H1 (cell line): ENCODE results near the gene KCNIP2. TPM values are rescaled to one million over a fixed set of nuclear protein-coding genes. Genes with fewer than 3 reads are reported as not detected.

ENCODE experiments used
- CHD1 ChIP-seq: IDR thresholded peaks from 2 replicates; pipeline ENCODE4 v1.6.1; 2012; ENCODE audit warnings: low read depth, low read length, improper control_type of control experiment
- RFX5 ChIP-seq: IDR thresholded peaks from 2 replicates; pipeline ENCODE4 v1.6.1; 2011; ENCODE audit warnings: low read depth, low read length, improper control_type of control experiment, borderline replicate concordance
- RNF2 ChIP-seq: fragments of 200-900, 300-1000 bp; sonication (generic); IDR thresholded peaks from 2 replicates; pipeline ENCODE4 v1.7.1; 2016; ENCODE audit warnings: borderline replicate concordance, low read depth, mild to moderate bottlenecking, antibody characterized with exemption, low read length; ENCODE audit not compliant: poor library complexity, severe bottlenecking; ENCODE audit errors: missing control alignments
- RXRA ChIP-seq: IDR thresholded peaks from 2 replicates; pipeline ENCODE4 v1.6.1; 2011; ENCODE audit warnings: low read depth, mild to moderate bottlenecking, low read length, moderate library complexity; ENCODE audit not compliant: insufficient read depth
- TEAD4 ChIP-seq: IDR thresholded peaks from 2 replicates; pipeline ENCODE4 v1.6.1; 2012; ENCODE audit warnings: low read depth, low read length, inconsistent platforms, mixed read lengths
- ZNF274 ChIP-seq: IDR thresholded peaks from 2 replicates; pipeline ENCODE4 v1.7.0; 2012; ENCODE audit warnings: low read length, borderline replicate concordance; ENCODE audit errors: extremely low read depth
- polyA plus RNA-seq, 7 experiments: library from polyadenylated mRNA; depleted of rRNA in 3 of 7; stranded (reverse) in 5 of 7; unstranded in 2 of 7; fragments of >200 nt in 5 of 7; fragments of 200-250 nt in 2 of 7; gene quantifications; 1 replicate in 5 of 7; 2 replicates in 1 of 7; 4 replicates in 1 of 7; pipeline versions ENCODE4 v1.2.1 to v1.2.3, GENCODE V29; 2011 to 2013; ENCODE audit warnings: missing spikeins in 2 of 7, mixed read lengths in 2 of 7
- total RNA-seq: library from RNA; stranded (reverse); fragmentation: NEBNext Ultra II Directional; extraction: Animal tissue kit (Norgen Biotek cat#: 25700); gene quantifications from 2 replicates; pipeline ENCODE4 v1.2.1, GENCODE V29; 2021
- TF ChIP-seq, protein P1 (sequence below): fragments of 300-600 bp; sonication (generic); IDR thresholded peaks from 2 replicates; pipeline ENCODE4 v1.7.1; 2012; ENCODE audit warnings: low read length, moderate library complexity, mild to moderate bottlenecking, inconsistent platforms; ENCODE audit not compliant: insufficient replicate concordance
- TF ChIP-seq, protein P2 (sequence below), 3 experiments: IDR thresholded peaks; 1 replicate in 2 of 3; 2 replicates in 1 of 3; pipeline versions ENCODE4 v1.5.1 to v1.6.1; 2011; ENCODE audit warnings: low read length in 3 of 3, mild to moderate bottlenecking in 3 of 3, inconsistent platforms in 2 of 3, low read depth in 1 of 3, moderate library complexity in 1 of 3; ENCODE audit not compliant: insufficient read depth in 1 of 3; ENCODE audit errors: control extremely low read depth in 1 of 3

The KCNIP2 gene
- total and polyA plus RNA-seq, 2 of the 8 experiments (the other 6 are each of a cell fraction or from before 2014, with no cell fraction given), result 2.7 to 6.0 TPM

DNA sequence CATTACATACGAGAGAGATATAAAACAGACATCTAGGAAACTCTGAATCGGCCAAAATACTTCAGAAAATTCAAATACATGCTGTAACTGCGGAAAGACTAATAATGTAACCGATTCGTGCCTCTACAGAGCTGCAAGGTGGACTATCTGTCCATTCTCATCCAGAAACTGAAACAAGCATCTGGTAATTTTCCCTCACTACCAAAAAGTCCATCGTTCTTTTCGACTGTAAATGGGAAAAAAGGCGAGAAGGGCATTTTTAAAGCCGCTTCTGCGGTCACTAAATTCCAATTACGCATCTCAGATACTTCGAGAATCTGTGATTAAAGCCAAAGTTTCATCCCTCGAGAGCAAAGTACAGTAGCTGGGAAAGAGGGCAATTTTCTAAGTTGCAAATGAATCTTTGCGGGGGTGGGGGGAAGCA is 26.7 kb downstream of the KCNIP2 start (continued):
- TF ChIP-seq, protein P1, sequence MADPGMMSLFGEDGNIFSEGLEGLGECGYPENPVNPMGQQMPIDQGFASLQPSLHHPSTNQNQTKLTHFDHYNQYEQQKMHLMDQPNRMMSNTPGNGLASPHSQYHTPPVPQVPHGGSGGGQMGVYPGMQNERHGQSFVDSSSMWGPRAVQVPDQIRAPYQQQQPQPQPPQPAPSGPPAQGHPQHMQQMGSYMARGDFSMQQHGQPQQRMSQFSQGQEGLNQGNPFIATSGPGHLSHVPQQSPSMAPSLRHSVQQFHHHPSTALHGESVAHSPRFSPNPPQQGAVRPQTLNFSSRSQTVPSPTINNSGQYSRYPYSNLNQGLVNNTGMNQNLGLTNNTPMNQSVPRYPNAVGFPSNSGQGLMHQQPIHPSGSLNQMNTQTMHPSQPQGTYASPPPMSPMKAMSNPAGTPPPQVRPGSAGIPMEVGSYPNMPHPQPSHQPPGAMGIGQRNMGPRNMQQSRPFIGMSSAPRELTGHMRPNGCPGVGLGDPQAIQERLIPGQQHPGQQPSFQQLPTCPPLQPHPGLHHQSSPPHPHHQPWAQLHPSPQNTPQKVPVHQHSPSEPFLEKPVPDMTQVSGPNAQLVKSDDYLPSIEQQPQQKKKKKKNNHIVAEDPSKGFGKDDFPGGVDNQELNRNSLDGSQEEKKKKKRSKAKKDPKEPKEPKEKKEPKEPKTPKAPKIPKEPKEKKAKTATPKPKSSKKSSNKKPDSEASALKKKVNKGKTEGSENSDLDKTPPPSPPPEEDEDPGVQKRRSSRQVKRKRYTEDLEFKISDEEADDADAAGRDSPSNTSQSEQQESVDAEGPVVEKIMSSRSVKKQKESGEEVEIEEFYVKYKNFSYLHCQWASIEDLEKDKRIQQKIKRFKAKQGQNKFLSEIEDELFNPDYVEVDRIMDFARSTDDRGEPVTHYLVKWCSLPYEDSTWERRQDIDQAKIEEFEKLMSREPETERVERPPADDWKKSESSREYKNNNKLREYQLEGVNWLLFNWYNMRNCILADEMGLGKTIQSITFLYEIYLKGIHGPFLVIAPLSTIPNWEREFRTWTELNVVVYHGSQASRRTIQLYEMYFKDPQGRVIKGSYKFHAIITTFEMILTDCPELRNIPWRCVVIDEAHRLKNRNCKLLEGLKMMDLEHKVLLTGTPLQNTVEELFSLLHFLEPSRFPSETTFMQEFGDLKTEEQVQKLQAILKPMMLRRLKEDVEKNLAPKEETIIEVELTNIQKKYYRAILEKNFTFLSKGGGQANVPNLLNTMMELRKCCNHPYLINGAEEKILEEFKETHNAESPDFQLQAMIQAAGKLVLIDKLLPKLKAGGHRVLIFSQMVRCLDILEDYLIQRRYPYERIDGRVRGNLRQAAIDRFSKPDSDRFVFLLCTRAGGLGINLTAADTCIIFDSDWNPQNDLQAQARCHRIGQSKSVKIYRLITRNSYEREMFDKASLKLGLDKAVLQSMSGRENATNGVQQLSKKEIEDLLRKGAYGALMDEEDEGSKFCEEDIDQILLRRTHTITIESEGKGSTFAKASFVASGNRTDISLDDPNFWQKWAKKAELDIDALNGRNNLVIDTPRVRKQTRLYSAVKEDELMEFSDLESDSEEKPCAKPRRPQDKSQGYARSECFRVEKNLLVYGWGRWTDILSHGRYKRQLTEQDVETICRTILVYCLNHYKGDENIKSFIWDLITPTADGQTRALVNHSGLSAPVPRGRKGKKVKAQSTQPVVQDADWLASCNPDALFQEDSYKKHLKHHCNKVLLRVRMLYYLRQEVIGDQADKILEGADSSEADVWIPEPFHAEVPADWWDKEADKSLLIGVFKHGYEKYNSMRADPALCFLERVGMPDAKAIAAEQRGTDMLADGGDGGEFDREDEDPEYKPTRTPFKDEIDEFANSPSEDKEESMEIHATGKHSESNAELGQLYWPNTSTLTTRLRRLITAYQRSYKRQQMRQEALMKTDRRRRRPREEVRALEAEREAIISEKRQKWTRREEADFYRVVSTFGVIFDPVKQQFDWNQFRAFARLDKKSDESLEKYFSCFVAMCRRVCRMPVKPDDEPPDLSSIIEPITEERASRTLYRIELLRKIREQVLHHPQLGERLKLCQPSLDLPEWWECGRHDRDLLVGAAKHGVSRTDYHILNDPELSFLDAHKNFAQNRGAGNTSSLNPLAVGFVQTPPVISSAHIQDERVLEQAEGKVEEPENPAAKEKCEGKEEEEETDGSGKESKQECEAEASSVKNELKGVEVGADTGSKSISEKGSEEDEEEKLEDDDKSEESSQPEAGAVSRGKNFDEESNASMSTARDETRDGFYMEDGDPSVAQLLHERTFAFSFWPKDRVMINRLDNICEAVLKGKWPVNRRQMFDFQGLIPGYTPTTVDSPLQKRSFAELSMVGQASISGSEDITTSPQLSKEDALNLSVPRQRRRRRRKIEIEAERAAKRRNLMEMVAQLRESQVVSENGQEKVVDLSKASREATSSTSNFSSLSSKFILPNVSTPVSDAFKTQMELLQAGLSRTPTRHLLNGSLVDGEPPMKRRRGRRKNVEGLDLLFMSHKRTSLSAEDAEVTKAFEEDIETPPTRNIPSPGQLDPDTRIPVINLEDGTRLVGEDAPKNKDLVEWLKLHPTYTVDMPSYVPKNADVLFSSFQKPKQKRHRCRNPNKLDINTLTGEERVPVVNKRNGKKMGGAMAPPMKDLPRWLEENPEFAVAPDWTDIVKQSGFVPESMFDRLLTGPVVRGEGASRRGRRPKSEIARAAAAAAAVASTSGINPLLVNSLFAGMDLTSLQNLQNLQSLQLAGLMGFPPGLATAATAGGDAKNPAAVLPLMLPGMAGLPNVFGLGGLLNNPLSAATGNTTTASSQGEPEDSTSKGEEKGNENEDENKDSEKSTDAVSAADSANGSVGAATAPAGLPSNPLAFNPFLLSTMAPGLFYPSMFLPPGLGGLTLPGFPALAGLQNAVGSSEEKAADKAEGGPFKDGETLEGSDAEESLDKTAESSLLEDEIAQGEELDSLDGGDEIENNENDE, result no peak
- TF ChIP-seq, protein P2, sequence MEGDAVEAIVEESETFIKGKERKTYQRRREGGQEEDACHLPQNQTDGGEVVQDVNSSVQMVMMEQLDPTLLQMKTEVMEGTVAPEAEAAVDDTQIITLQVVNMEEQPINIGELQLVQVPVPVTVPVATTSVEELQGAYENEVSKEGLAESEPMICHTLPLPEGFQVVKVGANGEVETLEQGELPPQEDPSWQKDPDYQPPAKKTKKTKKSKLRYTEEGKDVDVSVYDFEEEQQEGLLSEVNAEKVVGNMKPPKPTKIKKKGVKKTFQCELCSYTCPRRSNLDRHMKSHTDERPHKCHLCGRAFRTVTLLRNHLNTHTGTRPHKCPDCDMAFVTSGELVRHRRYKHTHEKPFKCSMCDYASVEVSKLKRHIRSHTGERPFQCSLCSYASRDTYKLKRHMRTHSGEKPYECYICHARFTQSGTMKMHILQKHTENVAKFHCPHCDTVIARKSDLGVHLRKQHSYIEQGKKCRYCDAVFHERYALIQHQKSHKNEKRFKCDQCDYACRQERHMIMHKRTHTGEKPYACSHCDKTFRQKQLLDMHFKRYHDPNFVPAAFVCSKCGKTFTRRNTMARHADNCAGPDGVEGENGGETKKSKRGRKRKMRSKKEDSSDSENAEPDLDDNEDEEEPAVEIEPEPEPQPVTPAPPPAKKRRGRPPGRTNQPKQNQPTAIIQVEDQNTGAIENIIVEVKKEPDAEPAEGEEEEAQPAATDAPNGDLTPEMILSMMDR (IDR thresholded peaks at IDR 0.05; ENCODE audit: control extremely low read depth in 1 of 3, insufficient read depth in 1 of 3, low read depth in 1 of 3, low read length in 3 of 3), result no peak
- TF ChIP-seq RXRA (no peak), TEAD4 (no peak), CHD1 (no peak), ZNF274 (no peak), RFX5 (no peak), RNF2 (no peak)
